NCI-H2107 (cell line): ENCODE data around the gene KCNMA1.

Source experiments
- DNase-seq: peaks from one replicate; lab custom pipeline; 2025; lab: John Stamatoyannopoulos, UW

KCNMA1 gene

GRCh38 chr10:77109351-77109994, 528.1 kb downstream of the KCNMA1 start:
- DNase-seq = no peak

DNA sequence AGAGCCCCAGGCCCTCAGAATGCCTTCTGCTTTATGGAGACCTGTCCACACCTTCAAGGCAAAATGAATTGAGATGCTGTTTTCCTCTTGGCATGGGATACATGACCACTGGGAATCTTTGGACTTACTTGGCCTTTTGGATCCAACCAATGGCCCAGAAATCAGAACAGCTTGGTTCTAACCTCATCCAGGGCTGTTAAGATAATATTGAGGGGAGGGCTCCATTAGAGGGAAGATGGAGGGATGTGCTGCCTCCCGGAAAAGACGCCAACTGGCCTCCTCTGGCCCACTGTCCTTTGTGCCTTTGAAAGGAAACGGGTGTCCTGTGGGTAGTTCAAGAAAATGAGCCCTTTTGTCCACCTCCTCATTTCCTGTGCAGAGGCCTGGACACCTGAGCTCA, 530.9 kb downstream of the KCNMA1 start:
- DNase-seq = no peak

DNA sequence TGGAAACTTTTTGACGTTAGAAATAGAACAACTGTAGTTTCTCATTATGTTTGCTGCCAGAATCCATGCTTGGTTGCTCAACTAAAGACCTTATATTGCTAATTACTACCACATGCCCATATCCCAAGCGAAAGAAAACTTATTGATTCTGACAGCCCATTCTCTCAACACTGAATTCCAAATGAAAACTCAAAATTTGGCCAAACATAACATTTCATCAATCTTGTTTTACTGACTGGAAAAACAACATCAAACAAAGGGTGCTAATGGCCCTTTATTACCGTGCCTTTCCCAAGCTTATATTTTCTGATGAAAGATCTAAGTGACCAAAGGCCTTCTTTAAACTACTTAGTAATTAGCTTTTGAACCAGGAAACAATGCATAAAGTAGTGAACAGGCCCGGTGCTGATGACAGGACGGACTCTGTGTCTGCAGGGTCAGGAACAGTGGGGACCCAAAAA, 531.8 kb downstream of the KCNMA1 start:
- no peak for DNase-seq

DNA sequence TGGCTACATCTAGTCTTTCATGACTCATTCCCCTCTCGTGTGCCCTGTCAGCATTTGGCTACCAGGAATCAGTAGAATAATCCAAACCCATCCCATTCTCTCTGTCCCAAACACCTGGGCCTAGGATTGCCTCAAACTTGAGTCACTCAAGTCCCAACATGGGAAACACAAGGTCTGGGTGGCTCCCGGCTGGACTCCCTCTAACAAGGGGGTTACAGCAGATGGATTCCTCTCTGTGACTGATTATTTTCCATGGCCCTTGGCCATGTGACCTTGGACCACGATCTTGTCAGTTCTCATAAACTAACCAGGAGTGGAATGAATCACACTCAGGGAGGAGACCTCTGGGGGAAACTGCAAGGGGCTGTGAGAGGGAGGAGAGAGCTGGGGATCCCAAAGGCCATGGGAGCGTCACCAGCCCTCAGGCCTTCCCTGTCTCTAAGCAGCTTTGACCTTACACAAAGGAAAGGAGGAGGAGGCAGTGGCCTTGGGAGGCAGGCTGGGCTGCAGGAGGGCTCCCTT, 533.1 kb downstream of the KCNMA1 start:
- no peak for DNase-seq

DNA sequence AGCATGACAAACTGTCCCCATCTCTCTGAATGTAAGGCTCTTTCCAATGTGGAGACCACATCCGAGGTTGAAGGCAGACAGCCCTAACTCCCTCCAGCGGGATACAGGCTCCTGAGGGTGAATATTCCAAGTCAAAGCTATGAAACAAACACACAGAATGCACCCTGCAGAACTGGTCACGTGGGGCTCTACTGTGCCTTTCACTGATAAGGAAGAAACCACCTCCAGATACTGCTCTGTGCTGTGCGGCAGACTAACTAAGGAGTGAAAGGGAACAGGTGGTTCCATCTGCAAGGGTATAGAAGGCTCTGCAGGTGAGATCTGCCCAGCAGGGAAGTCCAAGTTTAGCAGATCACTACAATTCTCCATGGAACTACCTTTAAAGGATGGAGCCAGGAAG, 534.4 kb downstream of the KCNMA1 start:
- no peak for DNase-seq

DNA sequence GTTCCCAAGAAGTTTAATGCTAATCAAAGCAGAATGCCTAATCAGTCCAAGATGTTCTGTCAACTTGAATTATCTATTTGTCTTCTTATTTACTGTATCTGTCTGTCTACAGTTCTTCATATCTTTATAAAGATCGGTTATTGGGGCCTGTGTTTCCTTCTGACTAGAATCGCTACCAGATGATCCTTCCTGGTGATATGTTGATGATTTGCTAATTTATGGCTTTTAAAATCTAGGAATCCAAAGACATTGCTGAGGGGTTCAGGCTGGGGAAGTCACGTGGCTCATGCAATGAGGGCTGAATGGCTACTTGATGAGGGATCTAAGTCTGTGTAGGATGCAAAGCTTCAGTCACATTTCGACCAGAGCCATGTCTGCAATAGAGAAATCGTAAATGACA, 536.3 kb downstream of the KCNMA1 start:
- no peak for DNase-seq

DNA sequence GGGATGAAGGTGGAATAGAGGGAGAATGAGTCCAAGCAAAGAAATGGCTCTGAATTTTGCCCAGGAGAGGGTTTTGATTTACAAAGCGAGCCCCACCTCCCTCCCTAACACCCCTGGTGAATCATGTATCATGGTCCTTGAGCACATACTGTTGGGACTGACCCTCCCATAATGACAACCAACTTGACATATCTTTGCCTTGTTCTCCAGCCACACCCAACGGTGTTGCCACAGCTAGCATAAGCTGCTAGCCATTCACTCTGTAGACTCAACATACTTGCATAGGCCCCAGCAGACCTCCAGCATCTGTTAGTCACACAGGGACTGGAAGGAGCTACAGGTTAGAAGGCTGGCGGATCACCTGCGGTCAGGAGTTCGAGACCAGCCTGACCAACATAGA, 538.5 kb downstream of the KCNMA1 start:
- DNase-seq = no peak

DNA sequence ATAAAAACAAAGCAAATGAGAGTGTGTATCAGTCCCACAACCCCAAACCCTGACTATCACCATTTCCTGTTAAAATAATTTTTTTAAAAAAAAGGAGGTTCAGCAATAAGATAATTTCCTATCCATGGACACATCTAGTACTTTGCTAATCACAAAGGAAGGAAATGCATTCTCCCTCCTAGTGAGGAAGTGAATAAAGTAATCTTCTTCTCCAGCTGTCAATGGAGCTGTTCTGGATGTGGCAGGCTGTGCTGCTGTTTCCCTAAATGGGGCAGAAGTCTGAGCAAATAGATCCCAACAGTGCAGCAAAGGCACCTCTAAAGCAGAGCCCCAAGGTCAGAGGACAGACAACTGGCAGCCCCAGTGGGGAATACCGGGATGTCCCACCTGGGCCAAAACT, 540.0 kb downstream of the KCNMA1 start:
- DNase-seq = no peak

GRCh38 chr10:77093126-77093525, 544.5 kb downstream of the KCNMA1 start:
- no peak for DNase-seq

GRCh38 chr10:77091597-77092165, 545.9 kb downstream of the KCNMA1 start:
- DNase-seq = peak; percentile 43

DNA sequence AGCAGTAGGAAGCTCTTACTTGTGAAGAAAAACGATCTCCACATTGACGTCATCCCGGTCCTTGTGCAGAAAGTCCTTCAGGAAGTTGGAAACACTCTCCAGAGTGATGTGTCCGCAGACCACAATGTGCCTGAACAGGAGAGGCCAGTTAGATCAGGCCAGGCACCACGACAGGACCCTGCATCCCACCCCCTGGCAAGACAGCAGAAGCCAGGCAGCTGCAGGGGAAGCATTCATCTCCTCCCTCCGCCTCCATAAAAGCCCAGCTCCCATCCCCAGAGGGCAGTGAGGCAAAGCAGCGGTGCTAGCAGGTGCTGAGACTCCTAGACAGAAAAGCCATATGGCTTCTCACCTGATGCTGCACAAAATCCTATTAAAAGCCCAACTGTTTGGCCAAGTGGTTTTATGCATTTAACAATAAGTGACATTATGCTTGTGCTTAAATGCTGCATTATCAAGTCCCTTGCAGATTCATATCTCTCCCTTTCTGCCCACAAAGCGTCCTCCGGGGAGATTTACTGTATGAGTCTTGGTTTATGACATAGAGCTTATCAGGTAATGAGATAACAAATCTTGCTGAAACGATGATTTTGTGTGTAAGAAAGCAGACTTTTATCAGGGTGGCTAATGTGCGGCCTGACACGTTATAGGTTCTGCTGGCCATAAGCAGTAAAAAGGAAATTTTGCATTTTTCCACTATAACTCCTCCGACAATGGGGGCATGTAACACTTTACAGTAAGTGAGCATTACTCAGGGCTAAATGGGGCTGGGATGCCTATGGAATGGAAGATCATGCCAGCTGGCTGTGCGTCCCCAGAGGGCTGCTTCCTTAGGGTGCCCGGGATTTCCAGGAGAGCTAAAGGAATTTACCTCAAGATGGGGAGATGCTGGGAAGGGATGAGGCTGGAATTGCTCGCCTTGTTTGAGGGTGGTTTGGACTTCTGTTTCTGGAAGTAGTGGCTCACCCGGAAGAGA, 546.9 kb downstream of the KCNMA1 start:
- no peak for DNase-seq

DNA sequence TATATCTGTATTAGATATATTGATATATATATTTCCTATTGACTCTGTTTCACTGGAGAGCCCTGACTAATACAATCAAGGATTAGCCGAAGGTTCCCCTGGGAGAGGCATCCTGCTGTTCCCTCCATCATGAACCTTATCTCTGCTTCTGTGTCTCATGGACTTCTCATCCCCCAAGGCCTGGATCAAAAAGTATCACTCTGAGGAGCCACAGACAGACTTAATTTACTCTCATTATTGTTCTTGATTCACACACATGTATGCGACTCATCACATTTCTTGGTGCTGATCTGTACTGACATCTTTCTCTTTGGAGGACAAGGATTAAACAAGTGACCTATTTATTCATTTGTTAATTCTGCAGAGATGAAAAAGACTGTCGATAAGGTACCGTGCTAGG, 550.2 kb downstream of the KCNMA1 start:
- no peak for DNase-seq

DNA sequence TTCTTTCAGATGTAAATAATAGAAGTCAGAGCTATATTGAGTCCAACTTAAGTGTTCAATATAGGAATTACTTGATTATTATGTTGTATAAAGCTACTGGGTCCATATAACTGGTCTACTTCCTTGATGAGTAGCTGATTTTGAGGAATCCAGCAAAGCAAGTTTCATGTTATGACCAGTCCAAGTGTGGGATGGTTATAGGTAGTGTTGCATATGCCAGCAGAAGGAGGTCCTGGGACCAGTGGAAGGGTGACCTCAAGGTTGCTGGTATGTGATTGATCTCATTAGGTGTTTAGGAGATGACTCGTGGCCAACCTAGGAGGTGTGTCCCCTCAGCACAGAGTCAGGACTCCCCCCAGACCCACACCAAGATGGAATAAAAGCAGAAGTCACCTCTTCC, 551.5 kb downstream of the KCNMA1 start:
- DNase-seq = no peak

DNA sequence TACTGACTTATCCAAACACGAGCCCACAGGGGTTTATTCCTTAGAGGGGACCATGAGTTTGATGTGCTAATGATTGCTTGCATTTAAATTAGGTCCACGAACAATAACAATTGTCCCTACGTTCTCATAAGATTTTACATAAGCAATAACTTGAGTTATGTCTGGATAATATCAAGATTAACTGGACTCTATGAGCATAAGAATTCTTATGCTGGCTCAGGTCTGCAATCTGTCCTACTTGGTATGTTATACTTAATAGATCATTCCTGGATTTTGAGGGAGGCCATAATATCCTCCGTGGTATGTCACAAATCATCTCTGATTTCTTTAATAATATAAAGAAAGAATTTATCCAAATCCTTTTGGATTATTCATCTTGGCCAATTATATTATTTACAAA, 552.3 kb downstream of the KCNMA1 start:
- DNase-seq = no peak

DNA sequence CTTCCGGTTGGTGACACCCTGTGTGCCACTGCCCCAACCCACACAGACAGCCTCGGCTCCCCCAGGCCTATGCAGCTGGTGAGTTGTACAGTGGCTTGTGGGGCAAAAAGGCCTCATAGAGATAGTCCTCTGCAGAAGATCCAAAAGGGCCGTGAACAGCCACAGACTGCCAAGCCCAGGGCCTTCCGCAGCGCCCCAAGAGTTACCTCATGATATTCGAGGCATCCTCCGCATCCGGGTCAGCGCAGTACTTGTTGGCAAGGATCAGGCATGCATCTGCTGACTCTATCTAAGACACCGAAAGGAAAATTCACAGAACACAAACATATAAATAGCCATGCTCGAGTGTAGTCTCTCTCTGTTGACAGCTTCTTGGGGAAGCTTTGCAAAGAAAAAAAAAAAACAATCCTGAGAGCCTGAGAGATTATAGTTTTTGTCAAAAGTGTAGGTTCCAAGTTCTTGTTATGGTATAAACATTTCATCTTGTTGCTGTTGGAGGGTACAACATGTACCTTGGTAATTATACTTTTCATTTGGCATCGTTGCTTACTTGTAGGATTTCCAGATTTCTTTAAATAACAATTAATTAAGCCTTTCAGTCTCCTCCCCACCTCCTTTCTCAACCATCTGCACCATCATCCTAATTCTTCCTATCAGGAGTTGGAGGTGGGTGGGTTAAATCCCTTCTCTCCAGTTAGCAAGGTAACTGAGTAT, 553.0 kb downstream of the KCNMA1 start:
- DNase-seq = no peak

GRCh38 chr10:77082601-77083252, 554.9 kb downstream of the KCNMA1 start:
- no peak for DNase-seq

- no peak for DNase-seq
Observed at GRCh38 chr10:77081481-77081891, 556.1 kb downstream of the KCNMA1 start.

GRCh38 chr10:77080361-77081027, 557.1 kb downstream of the KCNMA1 start:
- no peak for DNase-seq

DNA sequence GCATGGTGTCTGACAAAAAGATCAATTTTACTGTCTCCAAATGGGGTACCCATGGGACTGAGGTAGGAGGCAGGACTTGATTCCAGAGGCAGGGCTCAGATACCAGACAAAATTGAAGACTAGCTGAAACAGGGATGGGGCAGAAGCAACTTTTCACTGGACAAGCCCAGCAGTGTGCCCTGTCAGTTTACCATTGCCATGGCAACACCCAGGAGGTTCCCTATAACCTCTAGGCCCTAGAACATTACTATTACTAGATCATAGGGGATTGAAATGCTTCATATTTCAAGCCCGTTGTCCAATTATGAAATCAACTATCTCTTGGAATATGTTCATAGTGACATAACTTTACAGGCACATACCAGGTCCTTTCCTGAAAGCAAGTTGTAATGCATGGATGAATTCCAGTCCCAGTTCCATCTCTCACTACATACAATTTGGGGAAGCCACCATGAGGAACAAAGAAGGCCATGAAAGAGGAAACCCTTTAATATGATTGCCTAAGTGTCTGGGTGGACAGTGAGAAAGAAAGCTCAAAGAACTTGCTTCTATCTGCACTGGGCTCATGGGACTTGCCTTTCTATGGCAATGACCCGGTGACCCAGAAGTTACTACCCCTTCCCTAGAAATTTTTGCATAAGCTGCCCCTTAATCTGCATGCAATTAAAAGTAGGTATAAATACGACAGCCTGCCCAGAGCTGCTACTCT, 557.9 kb downstream of the KCNMA1 start:
- no peak for DNase-seq

DNA sequence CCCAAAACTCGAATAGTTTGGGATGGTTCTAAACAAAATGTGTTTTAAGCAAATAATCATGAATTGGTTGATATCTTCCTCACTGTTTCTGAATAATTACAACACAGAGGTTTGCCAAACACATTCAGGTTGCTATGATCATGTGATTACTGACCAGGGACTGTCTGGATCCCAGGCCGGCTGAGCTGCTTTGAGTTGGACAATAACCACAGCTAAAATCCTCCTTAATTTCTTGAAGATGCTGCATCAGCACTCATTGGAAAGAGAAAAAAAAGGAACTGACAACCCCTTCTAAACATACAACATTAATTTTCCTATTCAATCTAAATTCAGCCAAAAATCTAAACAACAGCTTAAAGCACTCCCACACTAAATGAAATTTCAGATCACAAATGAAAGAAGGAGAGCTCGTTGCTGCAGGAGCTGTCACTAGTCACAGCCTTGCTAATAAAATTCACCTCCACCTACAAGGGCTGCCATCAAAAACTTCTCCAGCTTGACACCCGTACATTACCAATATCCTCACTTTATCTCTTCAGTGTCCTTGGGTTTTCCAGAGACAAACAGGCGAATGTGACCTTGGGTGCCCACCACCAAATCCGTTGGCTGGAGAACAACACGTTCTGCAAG, 560.2 kb downstream of the KCNMA1 start:
- no peak for DNase-seq
